PC-9 (cell line): ENCODE results near the gene ZNF81.

Experiments used
- CTCF ChIP-seq: fragments of 200-600 bp; sonication (generic); conservative IDR thresholded peaks from 2 replicates; pipeline ENCODE4 v1.6.1; 2017; ENCODE audit warnings: mixed run types, antibody characterized with exemption, mild to moderate bottlenecking, moderate library complexity
- EZH2 ChIP-seq: fragments of 200-600 bp; sonication (generic); IDR thresholded peaks from 2 replicates; pipeline ENCODE4 v1.8.0; 2017; ENCODE audit warnings: antibody characterized with exemption, low read depth

DNA sequence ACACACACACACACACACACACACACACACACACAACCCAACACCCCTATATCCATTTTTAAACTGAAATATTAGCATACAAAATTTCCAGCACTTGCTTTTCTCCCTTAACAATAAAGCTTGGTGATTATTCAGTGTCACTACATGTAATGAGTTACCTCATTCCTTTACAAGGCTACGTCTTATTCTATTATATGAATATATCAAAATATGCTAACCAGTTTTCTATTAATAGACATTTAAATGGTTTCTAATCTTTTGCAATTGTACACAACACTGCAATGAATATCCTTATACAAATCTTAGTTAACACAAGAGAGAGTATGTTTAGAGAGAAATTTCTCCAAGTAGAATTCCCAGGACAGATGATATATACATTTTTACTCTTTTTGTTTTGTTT lies 14.2 kb downstream of the ZNF81 start:
- no peak for TF ChIP-seq CTCF
- TF ChIP-seq EZH2: no peak
